Amniotic stem cell (primary cell): ENCODE measurements around the gene KIRREL3.

ENCODE experiments used
- DNase-seq: peaks from one replicate; lab custom pipeline; 2025; lab: John Stamatoyannopoulos, UW

KIRREL3 gene

GRCh38 chr11:126997196-126997595 is 3.4 kb downstream of the KIRREL3 start:
- no peak for DNase-seq

GRCh38 chr11:126996036-126996804 is 4.3 kb downstream of the KIRREL3 start:
- no peak for DNase-seq

GRCh38 chr11:126993599-126993998 is 7.0 kb downstream of the KIRREL3 start:
- DNase-seq = peak; percentile 53

- peak; percentile 56 for DNase-seq
Measured at GRCh38 chr11:126992804-126993111, 7.8 kb downstream of the KIRREL3 start.

- DNase-seq = peak; percentile 90
Measured at GRCh38 chr11:126992065-126992803, 8.3 kb downstream of the KIRREL3 start.

- no peak for DNase-seq
Measured at GRCh38 chr11:126991596-126991995, 9.0 kb downstream of the KIRREL3 start.

GRCh38 chr11:126990716-126991480 is 9.7 kb downstream of the KIRREL3 start:
- no peak for DNase-seq

- DNase-seq = peak; percentile 80
Measured at GRCh38 chr11:126989942-126990715, 10.4 kb downstream of the KIRREL3 start.

GRCh38 chr11:126988655-126989054 is 11.9 kb downstream of the KIRREL3 start:
- DNase-seq = no peak

GRCh38 chr11:126981635-126982034 is 18.9 kb downstream of the KIRREL3 start:
- DNase-seq = no peak

GRCh38 chr11:126978911-126979310 is 21.7 kb downstream of the KIRREL3 start:
- DNase-seq = no peak

- no peak for DNase-seq
Measured at GRCh38 chr11:126978165-126978564, 22.4 kb downstream of the KIRREL3 start.

GRCh38 chr11:126973051-126973450 is 27.5 kb downstream of the KIRREL3 start:
- no peak for DNase-seq

- DNase-seq = no peak
Measured at GRCh38 chr11:126971305-126971704, 29.3 kb downstream of the KIRREL3 start.

- peak; percentile 55 for DNase-seq
Measured at GRCh38 chr11:126969865-126970479, 30.6 kb downstream of the KIRREL3 start.

- no peak for DNase-seq
Measured at GRCh38 chr11:126968915-126969314, 31.7 kb downstream of the KIRREL3 start.

- DNase-seq = no peak
Measured at GRCh38 chr11:126965331-126965730, 35.2 kb downstream of the KIRREL3 start.

- no peak for DNase-seq
Measured at GRCh38 chr11:126963603-126964363, 36.8 kb downstream of the KIRREL3 start.

- DNase-seq = no peak
Measured at GRCh38 chr11:126963115-126963514, 37.5 kb downstream of the KIRREL3 start.

GRCh38 chr11:126959700-126960099 is 40.9 kb downstream of the KIRREL3 start:
- DNase-seq = no peak

GRCh38 chr11:126956635-126957034 is 43.9 kb downstream of the KIRREL3 start:
- no peak for DNase-seq
